Smooth muscle cell (in vitro differentiated cells): ENCODE data around the gene TSHZ2. TPM values are rescaled to one million over a fixed set of nuclear protein-coding genes. Genes with fewer than 3 reads are reported as not detected.

Experiments
- DNase-seq: peaks from one replicate; lab custom pipeline; 2025; ENCODE audit not compliant: unreplicated experiment; lab: John Stamatoyannopoulos, UW
- H2AFZ ChIP-seq: fragments of 200-600 bp; sonication (generic); 2 replicates; pipeline ENCODE4 v1.6.0; 2016; ENCODE audit warnings: antibody characterized with exemption, low read depth, mild to moderate bottlenecking
- H3F3A ChIP-seq: fragments of 200-600 bp; sonication (generic); 2 replicates; pipeline ENCODE4 v1.6.0; 2017; ENCODE audit warnings: antibody characterized with exemption, low read depth
- H3K27ac ChIP-seq: fragments of 200-600 bp; sonication (generic); 2 replicates; pipeline ENCODE4 v1.5.1; 2016; ENCODE audit warnings: low read depth, mild to moderate bottlenecking
- H3K27me3 ChIP-seq: fragments of 200-600 bp; sonication (generic); 2 replicates; pipeline ENCODE4 v1.6.1; 2016; ENCODE audit warnings: low read depth, mild to moderate bottlenecking
- H3K36me3 ChIP-seq: fragments of 200-600 bp; sonication (generic); 2 replicates; pipeline ENCODE4 v1.5.1; 2016; ENCODE audit warnings: low read depth
- H3K4me1 ChIP-seq: fragments of 200-600 bp; sonication (generic); 2 replicates; pipeline ENCODE4 v1.5.1; 2016; ENCODE audit warnings: low read depth
- H3K4me2 ChIP-seq: fragments of 200-600 bp; sonication (generic); 2 replicates; pipeline ENCODE4 v1.6.0; 2016; ENCODE audit warnings: mild to moderate bottlenecking
- H3K4me3 ChIP-seq: fragments of 200-600 bp; sonication (generic); 2 replicates; pipeline ENCODE4 v1.5.1; 2016; ENCODE audit warnings: mild to moderate bottlenecking
- H3K79me2 ChIP-seq: fragments of 200-600 bp; sonication (generic); 2 replicates; pipeline ENCODE4 v1.6.0; 2016; ENCODE audit warnings: low read depth, mild to moderate bottlenecking
- H3K9ac ChIP-seq: fragments of 200-600 bp; sonication (generic); 2 replicates; pipeline ENCODE4 v1.6.0; 2016; ENCODE audit warnings: low read depth
- H3K9me3 ChIP-seq: fragments of 200-600 bp; sonication (generic); replicated peaks from 2 replicates; pipeline ENCODE4 v1.5.1; 2016; ENCODE audit warnings: low read depth
- H4K20me1 ChIP-seq: fragments of 200-600 bp; sonication (generic); 2 replicates; pipeline ENCODE4 v1.6.0; 2016; ENCODE audit warnings: low read depth
- WGBS: methylation state at CpG from one replicate; pipeline ENCODE4 v1.1.7; 2016; ENCODE audit warnings: low lambda C conversion rate; 5-methylcytosine and 5-hydroxymethylcytosine counted together
- polyA plus RNA-seq: library from polyadenylated mRNA; unstranded; fragments of >200 nt; fragmentation: Nextera tagmentation; extraction: Ambion mirVana; gene quantifications from 2 replicates; pipeline ENCODE4 v1.2.1, GENCODE V29; 2016
- total RNA-seq: library from RNA; depleted of rRNA; stranded (reverse); fragments of >200 nt; gene quantifications from 2 replicates; pipeline ENCODE4 v1.2.3, GENCODE V29; 2014
- TF ChIP-seq, protein P1 (sequence below): fragments of 200-600 bp; sonication (generic); IDR thresholded peaks from 2 replicates; pipeline ENCODE4 v1.5.1; 2017; ENCODE audit warnings: borderline replicate concordance, mild to moderate bottlenecking, antibody characterized with exemption; ENCODE audit not compliant: insufficient read depth, poor library complexity, severe bottlenecking

TSHZ2 gene
- total and polyA plus RNA-seq, 2 experiments from 2014 or later: 4.8 to 6.6 TPM

DNA sequence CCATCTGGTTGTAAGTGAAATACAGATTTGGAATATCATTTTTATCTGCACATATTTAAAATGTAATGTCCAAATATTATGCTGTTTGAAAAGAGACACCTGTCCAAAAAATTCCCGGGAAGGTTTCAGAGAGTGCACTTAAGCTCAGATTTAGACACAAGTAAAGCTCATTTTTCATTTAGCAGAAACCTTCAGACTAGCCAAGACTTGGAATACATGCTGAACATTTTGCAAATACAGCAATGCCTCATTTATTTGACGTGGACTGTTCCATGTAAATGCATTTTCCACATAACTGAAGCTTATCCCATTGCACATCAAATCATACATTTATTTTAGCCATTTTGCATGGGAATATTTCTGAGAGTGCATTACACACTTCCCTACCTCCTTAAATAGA, 340.8 kb downstream of the TSHZ2 start:
- H4K20me1 ChIP-seq: no peaks in the 10 kb centered on the region
- H3K4me2 ChIP-seq: no peak overlapping the region
- no peak overlapping the region for H3K4me3 ChIP-seq
- H3K79me2 ChIP-seq: no peaks in the 10 kb centered on the region
- DNase-seq: no peak
- H3K9ac ChIP-seq: no peak overlapping the region
- peaks cover 6% of the 10 kb centered on the region for H3F3A ChIP-seq
- no peaks in the 10 kb centered on the region for H3K27me3 ChIP-seq
- H3K27ac ChIP-seq: no peak overlapping the region
- H3K9me3 ChIP-seq: no peaks in the 10 kb centered on the region
- TF ChIP-seq, protein P1, sequence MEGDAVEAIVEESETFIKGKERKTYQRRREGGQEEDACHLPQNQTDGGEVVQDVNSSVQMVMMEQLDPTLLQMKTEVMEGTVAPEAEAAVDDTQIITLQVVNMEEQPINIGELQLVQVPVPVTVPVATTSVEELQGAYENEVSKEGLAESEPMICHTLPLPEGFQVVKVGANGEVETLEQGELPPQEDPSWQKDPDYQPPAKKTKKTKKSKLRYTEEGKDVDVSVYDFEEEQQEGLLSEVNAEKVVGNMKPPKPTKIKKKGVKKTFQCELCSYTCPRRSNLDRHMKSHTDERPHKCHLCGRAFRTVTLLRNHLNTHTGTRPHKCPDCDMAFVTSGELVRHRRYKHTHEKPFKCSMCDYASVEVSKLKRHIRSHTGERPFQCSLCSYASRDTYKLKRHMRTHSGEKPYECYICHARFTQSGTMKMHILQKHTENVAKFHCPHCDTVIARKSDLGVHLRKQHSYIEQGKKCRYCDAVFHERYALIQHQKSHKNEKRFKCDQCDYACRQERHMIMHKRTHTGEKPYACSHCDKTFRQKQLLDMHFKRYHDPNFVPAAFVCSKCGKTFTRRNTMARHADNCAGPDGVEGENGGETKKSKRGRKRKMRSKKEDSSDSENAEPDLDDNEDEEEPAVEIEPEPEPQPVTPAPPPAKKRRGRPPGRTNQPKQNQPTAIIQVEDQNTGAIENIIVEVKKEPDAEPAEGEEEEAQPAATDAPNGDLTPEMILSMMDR: no peak
- H3K36me3 ChIP-seq: no peaks in the 10 kb centered on the region
- H2AFZ ChIP-seq: no peak overlapping the region
- H3K4me1 ChIP-seq: peaks cover 19% of the 10 kb centered on the region
- 82% methylated on average over 2 of the region's 2 CpGs for WGBS

DNA sequence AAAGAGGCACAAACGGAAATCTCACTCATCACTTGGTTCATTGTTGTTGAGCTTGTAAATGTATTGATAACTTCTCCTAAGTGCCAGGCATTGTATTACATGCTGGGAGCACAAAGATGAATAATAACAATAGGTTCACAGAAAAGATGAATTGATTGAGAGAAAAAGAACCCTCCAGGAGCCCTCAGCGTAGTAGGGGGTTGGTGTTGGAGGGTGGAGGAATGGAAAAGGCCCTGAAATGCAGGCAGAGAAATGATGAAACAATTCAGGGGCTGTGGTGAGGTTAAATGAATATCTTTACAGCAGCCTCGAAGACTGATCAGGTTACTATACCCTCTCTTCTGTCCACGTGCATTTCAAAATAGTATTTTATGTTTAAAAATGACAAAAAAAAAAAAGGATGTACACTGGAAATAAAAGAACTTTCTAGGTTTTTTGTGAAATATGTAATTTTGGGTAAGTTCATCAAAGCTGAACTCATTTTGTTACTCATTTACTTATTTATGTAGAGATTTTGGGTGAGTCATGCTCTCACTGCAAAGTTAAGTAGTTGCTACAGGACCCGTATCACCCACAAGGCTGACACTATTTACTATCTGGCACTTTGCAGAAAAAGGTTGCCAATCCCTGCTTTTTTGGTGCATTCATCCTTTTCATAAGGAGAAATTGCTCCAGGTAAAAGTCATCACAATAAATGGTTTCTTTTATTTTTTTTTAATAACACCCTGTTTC, 344.2 kb downstream of the TSHZ2 start:
- H3K27ac ChIP-seq: peak overlapping the region; percentile 69
- H3K27me3 ChIP-seq: no peaks in the 10 kb centered on the region
- H3K4me3 ChIP-seq: no peak overlapping the region
- H3K4me2 ChIP-seq: peak overlapping the region; percentile 44
- H4K20me1 ChIP-seq: no peaks in the 10 kb centered on the region
- no peak overlapping the region for H2AFZ ChIP-seq
- peaks cover 19% of the 10 kb centered on the region for H3K4me1 ChIP-seq
- H3F3A ChIP-seq: peaks cover 6% of the 10 kb centered on the region
- TF ChIP-seq, protein P1: no peak
- H3K9me3 ChIP-seq: no peaks in the 10 kb centered on the region
- 42% methylated on average over 5 of the region's 5 CpGs for WGBS
- H3K9ac ChIP-seq: no peak overlapping the region
- no peak for DNase-seq
- no peaks in the 10 kb centered on the region for H3K79me2 ChIP-seq
- no peaks in the 10 kb centered on the region for H3K36me3 ChIP-seq

DNA sequence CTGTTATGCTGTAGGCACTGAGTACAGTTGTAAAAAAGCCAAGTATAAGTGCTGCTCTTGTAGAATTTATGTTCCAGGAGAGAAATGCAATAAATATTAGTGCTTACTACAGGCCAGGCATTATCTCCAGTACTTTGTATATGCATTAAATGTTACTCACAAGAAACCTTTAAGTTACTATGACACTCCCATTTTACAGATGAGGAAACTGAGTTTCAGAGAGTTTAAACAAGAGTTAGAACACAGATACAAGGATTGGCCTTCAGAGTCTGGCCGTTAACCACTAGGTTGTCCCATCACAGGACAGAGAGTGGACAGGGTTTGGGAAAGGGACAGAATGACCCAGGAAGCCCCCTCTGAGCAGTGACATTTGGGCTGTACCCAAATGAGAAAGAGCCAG, 347.0 kb downstream of the TSHZ2 start:
- no peaks in the 10 kb centered on the region for H4K20me1 ChIP-seq
- 97% methylated on average over 1 of the region's 1 CpG for WGBS
- H3K4me3 ChIP-seq: no peak overlapping the region
- no peak for DNase-seq
- H3K9ac ChIP-seq: no peak overlapping the region
- no peaks in the 10 kb centered on the region for H3K9me3 ChIP-seq
- TF ChIP-seq, protein P1: no peak
- H3K27me3 ChIP-seq: no peaks in the 10 kb centered on the region
- H3F3A ChIP-seq: peaks cover 6% of the 10 kb centered on the region
- H3K4me2 ChIP-seq: no peak overlapping the region
- H2AFZ ChIP-seq: no peak overlapping the region
- peaks cover 19% of the 10 kb centered on the region for H3K4me1 ChIP-seq
- H3K27ac ChIP-seq: no peak overlapping the region
- H3K36me3 ChIP-seq: no peaks in the 10 kb centered on the region
- no peaks in the 10 kb centered on the region for H3K79me2 ChIP-seq

DNA sequence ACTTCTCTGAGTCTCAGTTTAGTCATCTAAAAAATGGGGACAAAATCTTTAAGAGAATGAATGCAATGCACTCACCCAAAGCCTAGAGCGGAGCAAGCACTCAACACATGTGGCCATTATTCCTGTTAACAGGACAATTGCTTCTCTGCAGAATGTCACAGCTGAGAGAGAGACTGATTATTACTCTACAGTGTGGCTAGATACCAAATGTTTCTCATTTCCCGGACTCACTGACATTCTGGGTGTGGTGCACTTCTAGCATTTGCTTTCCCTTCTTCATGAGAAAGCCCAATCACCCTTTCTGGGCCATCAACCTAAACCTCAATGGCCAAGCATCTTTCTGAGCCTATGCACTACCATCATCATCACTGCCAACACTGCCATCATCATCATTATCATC, 347.6 kb downstream of the TSHZ2 start:
- H3K4me2 ChIP-seq: no peak overlapping the region
- no peak for DNase-seq
- no peak overlapping the region for H2AFZ ChIP-seq
- H3K4me1 ChIP-seq: peaks cover 19% of the 10 kb centered on the region
- no peaks in the 10 kb centered on the region for H3K9me3 ChIP-seq
- TF ChIP-seq, protein P1: no peak
- H3F3A ChIP-seq: peaks cover 6% of the 10 kb centered on the region
- H3K36me3 ChIP-seq: no peaks in the 10 kb centered on the region
- no peak overlapping the region for H3K4me3 ChIP-seq
- no peaks in the 10 kb centered on the region for H3K79me2 ChIP-seq
- no peaks in the 10 kb centered on the region for H4K20me1 ChIP-seq
- 87% methylated on average over 2 of the region's 2 CpGs for WGBS
- H3K27ac ChIP-seq: no peak overlapping the region
- H3K9ac ChIP-seq: no peak overlapping the region
- H3K27me3 ChIP-seq: no peaks in the 10 kb centered on the region
